GM23338 (cell line): ENCODE data around the gene SPG7. TPM values are rescaled to one million over a fixed set of nuclear protein-coding genes. Genes with fewer than 3 reads are reported as not detected.

ENCODE experiments used
- ATAC-seq: fragments of 200-7000 bp; cut with Tn5 transposase; 3 replicates; pipeline ENCODE4 v1.9.1; 2020
- DNase-seq: peaks from one replicate; pipeline ENCODE4 v3.0.0-alpha.2; 2015; ENCODE audit warnings: low spot score
- H2AFZ ChIP-seq: fragments of 200-600 bp; sonication (generic); 2 replicates; pipeline ENCODE4 v1.8.0; 2016; ENCODE audit warnings: antibody characterized with exemption, mild to moderate bottlenecking, moderate library complexity
- H3F3A ChIP-seq: fragments of 200-600 bp; sonication (generic); replicated peaks from 2 replicates; pipeline ENCODE4 v1.8.0; 2017; ENCODE audit warnings: antibody characterized with exemption, mixed run types, low read depth
- H3K27ac ChIP-seq: fragments of 200-600 bp; sonication (generic); 2 replicates; pipeline ENCODE4 v1.6.1; 2016; ENCODE audit warnings: low read depth
- H3K27me3 ChIP-seq: fragments of 200-600 bp; sonication (generic); 2 replicates; pipeline ENCODE4 v1.8.0; 2016; ENCODE audit warnings: mild to moderate bottlenecking, mixed run types, moderate library complexity; ENCODE audit not compliant: insufficient read depth
- H3K36me3 ChIP-seq: fragments of 200-600 bp; sonication (generic); 2 replicates; pipeline ENCODE4 v1.8.0; 2016; ENCODE audit warnings: mild to moderate bottlenecking; ENCODE audit not compliant: insufficient read depth
- H3K4me1 ChIP-seq: fragments of 200-600 bp; sonication (generic); 2 replicates; pipeline ENCODE4 v1.8.0; 2016; ENCODE audit warnings: mild to moderate bottlenecking, moderate library complexity; ENCODE audit not compliant: insufficient read depth
- H3K4me2 ChIP-seq: fragments of 200-600 bp; sonication (generic); 2 replicates; pipeline ENCODE4 v1.7.1; 2017; ENCODE audit warnings: mixed run types
- H3K4me3 ChIP-seq: fragments of 200-600 bp; sonication (generic); 2 replicates; pipeline ENCODE4 v1.6.1; 2016; ENCODE audit warnings: mixed run types
- H3K79me2 ChIP-seq: fragments of 200-600 bp; sonication (generic); replicated peaks from 2 replicates; pipeline ENCODE4 v1.8.0; 2017; ENCODE audit warnings: mild to moderate bottlenecking; ENCODE audit not compliant: insufficient read depth
- H3K9me2 ChIP-seq: fragments of 200-600 bp; sonication (generic); 2 replicates; pipeline ENCODE4 v1.8.0; 2017; ENCODE audit not compliant: insufficient read depth
- H4K20me1 ChIP-seq: fragments of 200-600 bp; sonication (generic); replicated peaks from 2 replicates; pipeline ENCODE4 v1.8.0; 2017; ENCODE audit warnings: mild to moderate bottlenecking; ENCODE audit not compliant: insufficient read depth
- H3K27ac Mint-ChIP-seq: 2 replicates; pipeline ENCODE4 v1.8.0; 2020; ENCODE audit warnings: inconsistent platforms, mild to moderate bottlenecking, moderate library complexity, mixed read lengths
- H3K27me3 Mint-ChIP-seq: 3 replicates; pipeline ENCODE4 v1.8.0; 2022; ENCODE audit warnings: low read depth, mild to moderate bottlenecking, moderate library complexity, mixed read lengths, inconsistent platforms; ENCODE audit not compliant: insufficient read depth, poor library complexity
- H3K36me3 Mint-ChIP-seq: 3 replicates; pipeline ENCODE4 v1.8.0; 2021; ENCODE audit warnings: low read depth, mild to moderate bottlenecking, inconsistent platforms, moderate library complexity, mixed read lengths
- H3K4me1 Mint-ChIP-seq: 3 replicates; pipeline ENCODE4 v1.8.0; 2020; ENCODE audit warnings: mild to moderate bottlenecking, inconsistent platforms, mixed read lengths
- H3K4me3 Mint-ChIP-seq: 3 replicates; pipeline ENCODE4 v1.8.0; 2021; ENCODE audit warnings: moderate library complexity, mild to moderate bottlenecking, inconsistent platforms, mixed read lengths
- H3K9me3 Mint-ChIP-seq: 3 replicates; pipeline ENCODE4 v1.8.0; 2020; ENCODE audit warnings: moderate library complexity, mild to moderate bottlenecking, inconsistent platforms, mixed read lengths
- CTCF ChIP-seq, 2 experiments: fragments of 200-600 bp in 1 of 2; sonication (generic) in 1 of 2; conservative IDR thresholded peaks; 2 replicates each; pipeline versions ENCODE4 v1.5.1 to v1.6.1; 2016 to 2017; ENCODE audit warnings: antibody characterized with exemption in 2 of 2, low read depth in 2 of 2, mild to moderate bottlenecking in 2 of 2, moderate library complexity in 1 of 2
- EZH2 ChIP-seq: fragments of 200-600 bp; sonication (generic); IDR thresholded peaks from one replicate; pipeline ENCODE4 v1.8.0; 2017; ENCODE audit warnings: antibody characterized with exemption, mild to moderate bottlenecking, low read depth; ENCODE audit not compliant: unreplicated experiment
- EZH2phosphoT487 ChIP-seq: fragments of 200-600 bp; sonication (generic); IDR thresholded peaks from one replicate; pipeline ENCODE4 v1.8.1; 2018; ENCODE audit warnings: antibody characterized with exemption; ENCODE audit not compliant: unreplicated experiment
- JUNB ChIP-seq: IDR thresholded peaks from one replicate; pipeline ENCODE4 v1.6.1; 2016; ENCODE audit warnings: antibody characterized with exemption; ENCODE audit not compliant: unreplicated experiment
- NANOG ChIP-seq: IDR thresholded peaks from 2 replicates; pipeline ENCODE4 v1.6.1; 2016; ENCODE audit warnings: antibody characterized with exemption, borderline replicate concordance
- POLR2AphosphoS5 ChIP-seq: IDR thresholded peaks from 2 replicates; pipeline ENCODE4 v1.6.1; 2016; ENCODE audit warnings: antibody characterized with exemption, low read depth
- REST ChIP-seq: IDR thresholded peaks from one replicate; pipeline ENCODE4 v1.6.1; 2018; ENCODE audit warnings: antibody characterized with exemption; ENCODE audit not compliant: unreplicated experiment
- STAT1 ChIP-seq: IDR thresholded peaks from one replicate; pipeline ENCODE4 v1.6.1; 2016; ENCODE audit warnings: antibody characterized with exemption; ENCODE audit not compliant: unreplicated experiment
- ZNF114 ChIP-seq: fragments of 250-450 bp; sonication (Bioruptor Pico); IDR thresholded peaks from 2 replicates; pipeline ENCODE4 v1.5.0; 2020; ENCODE audit warnings: mild to moderate bottlenecking, moderate library complexity
- ZNF331 ChIP-seq: fragments of 250-450 bp; sonication (Bioruptor Pico); IDR thresholded peaks from 2 replicates; pipeline ENCODE4 v1.5.0; 2020; ENCODE audit warnings: low read depth, mild to moderate bottlenecking, moderate library complexity
- ZNF462 ChIP-seq: fragments of 250-450 bp; sonication (Bioruptor Pico); IDR thresholded peaks from 2 replicates; pipeline ENCODE4 v1.5.0; 2020; ENCODE audit warnings: mild to moderate bottlenecking, moderate library complexity
- polyA plus RNA-seq: library from polyadenylated mRNA; unstranded; fragments of >200 nt; fragmentation: Nextera tagmentation; extraction: Ambion mirVana; gene quantifications from 2 replicates; pipeline ENCODE4 v1.2.1, GENCODE V29; 2016
- total RNA-seq: library from RNA; depleted of rRNA; stranded (reverse); fragments of >200 nt; shearing (Covaris generic); gene quantifications from 2 replicates; pipeline ENCODE4 v1.2.3, GENCODE V29; 2014

The SPG7 gene
- total and polyA plus RNA-seq, 2 experiments from 2014 or later: 77.1 to 267 TPM

- Histone ChIP-seq H2AFZ (no peak overlapping the region), H3K79me2 (0 out of 2 replicates have a peak, but pooled peaks cover 5% of the 10 kb centered on the region), H3K4me2 (no peak overlapping the region), H3K36me3 (peaks cover 45% of the 10 kb centered on the region), H3K4me1 (no peaks in the 10 kb centered on the region), H3K4me3 (no peak overlapping the region), H3K27me3 (no peaks in the 10 kb centered on the region), H3K9me2 (no peaks in the 10 kb centered on the region), H3K27ac (no peak overlapping the region), H4K20me1 (peaks cover 13% of the 10 kb centered on the region), H3F3A (no peaks in the 10 kb centered on the region)
- ATAC-seq (no peak), DNase-seq (no peak)
- no peaks in the 10 kb centered on the region for H3K4me1 Mint-ChIP-seq
- H3K27ac Mint-ChIP-seq: no peak overlapping the region
- no peak for TF ChIP-seq CTCF (conservative IDR thresholded peaks at IDR 0.05; ENCODE audit: low read depth in 2 of 2)
- no peak for TF ChIP-seq POLR2AphosphoS5
- no peak for TF ChIP-seq EZH2
- no peak for TF ChIP-seq ZNF331 (CRISPR knock-in tag)
- TF ChIP-seq ZNF114 (CRISPR knock-in tag): no peak
- TF ChIP-seq EZH2phosphoT487: no peak
- TF ChIP-seq STAT1: no peak
- TF ChIP-seq ZNF462 (CRISPR knock-in tag): no peak
- TF ChIP-seq REST: no peak
- no peak for TF ChIP-seq NANOG
- TF ChIP-seq JUNB: no peak
- peaks cover 64% of the 10 kb centered on the region for H3K36me3 Mint-ChIP-seq
- H3K9me3 Mint-ChIP-seq: no peaks in the 10 kb centered on the region
- H3K27me3 Mint-ChIP-seq: no peaks in the 10 kb centered on the region
- H3K4me3 Mint-ChIP-seq: no peak overlapping the region
Measured at GRCh38 chr16:89534252-89534756, 26.1 kb downstream of the SPG7 start.
